GM21786 (cell line): ENCODE measurements around the gene CEP63.

ENCODE experiments used
- ATAC-seq: cut with Tn5 transposase; IDR thresholded peaks from one replicate; pipeline ENCODE4 v1.9.1; 2021; ENCODE audit not compliant: unreplicated experiment

CEP63 gene

GRCh38 chr3:134606033-134607025 is 120.5 kb downstream of the CEP63 start:
- ATAC-seq: no peak

- ATAC-seq: no peak
These were observed 121.5 kb downstream of the CEP63 start for GRCh38 chr3:134607054-134608022.

DNA sequence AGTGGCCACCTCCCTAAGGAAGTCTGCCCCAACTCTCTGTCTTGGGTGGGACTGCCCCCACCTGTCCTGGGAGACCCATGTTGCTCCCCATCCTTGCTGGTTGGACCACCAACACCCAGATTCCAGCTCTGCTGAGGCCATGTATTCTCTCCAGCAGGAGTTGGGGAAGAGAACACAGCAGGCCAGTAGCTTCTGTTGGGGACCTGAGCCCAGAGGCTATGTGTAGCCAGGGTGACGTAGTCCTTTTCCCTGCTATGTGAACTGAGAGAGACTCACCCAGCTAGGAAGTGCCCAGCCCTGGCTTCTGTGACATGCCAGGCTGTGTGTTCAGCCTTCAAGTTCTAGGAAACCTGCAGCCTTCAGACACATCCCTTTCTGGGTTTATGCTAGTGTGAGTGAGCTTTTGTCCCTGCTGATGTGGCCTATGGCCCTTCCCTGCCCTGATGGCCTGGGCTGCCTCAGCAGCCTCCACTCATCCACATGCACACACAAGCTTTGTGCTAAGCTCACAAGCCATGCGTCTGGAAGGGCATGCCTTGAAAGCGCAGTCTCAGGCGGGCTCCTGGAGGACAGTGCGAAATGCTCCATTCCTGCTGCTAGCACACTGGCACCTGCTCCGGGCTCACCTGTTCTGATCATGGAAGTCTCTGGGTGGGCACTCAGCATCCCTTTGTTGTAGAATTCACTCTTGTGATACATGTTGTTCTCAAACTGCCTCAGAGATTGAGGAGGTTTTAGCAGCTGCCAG is 122.3 kb downstream of the CEP63 start:
- no peak for ATAC-seq

- ATAC-seq: no peak
These were observed 123.0 kb downstream of the CEP63 start for GRCh38 chr3:134608771-134609435.

GRCh38 chr3:134609821-134610431 is 124.1 kb downstream of the CEP63 start:
- ATAC-seq: no peak

- no peak for ATAC-seq
These were observed 124.9 kb downstream of the CEP63 start for GRCh38 chr3:134610432-134611385.

DNA sequence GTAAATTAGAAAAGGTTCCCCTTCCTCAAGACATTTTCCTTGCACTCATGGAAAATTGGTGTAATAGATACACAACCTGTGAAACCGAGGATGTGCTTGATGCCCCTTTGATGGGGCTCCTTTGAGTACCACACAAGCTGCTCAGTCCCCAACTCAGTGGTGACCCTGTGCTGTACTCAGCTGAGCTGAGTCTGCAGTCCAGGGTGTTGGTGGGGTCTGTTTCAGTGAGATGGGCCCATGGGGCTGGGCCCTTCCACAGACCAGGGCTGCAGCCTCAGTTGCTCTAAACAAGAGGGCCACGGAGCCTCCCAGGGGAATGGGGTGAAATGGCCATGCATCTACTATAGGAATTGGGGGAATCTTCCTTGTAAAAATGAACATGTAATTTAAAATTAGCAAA is 125.7 kb downstream of the CEP63 start:
- no peak for ATAC-seq

DNA sequence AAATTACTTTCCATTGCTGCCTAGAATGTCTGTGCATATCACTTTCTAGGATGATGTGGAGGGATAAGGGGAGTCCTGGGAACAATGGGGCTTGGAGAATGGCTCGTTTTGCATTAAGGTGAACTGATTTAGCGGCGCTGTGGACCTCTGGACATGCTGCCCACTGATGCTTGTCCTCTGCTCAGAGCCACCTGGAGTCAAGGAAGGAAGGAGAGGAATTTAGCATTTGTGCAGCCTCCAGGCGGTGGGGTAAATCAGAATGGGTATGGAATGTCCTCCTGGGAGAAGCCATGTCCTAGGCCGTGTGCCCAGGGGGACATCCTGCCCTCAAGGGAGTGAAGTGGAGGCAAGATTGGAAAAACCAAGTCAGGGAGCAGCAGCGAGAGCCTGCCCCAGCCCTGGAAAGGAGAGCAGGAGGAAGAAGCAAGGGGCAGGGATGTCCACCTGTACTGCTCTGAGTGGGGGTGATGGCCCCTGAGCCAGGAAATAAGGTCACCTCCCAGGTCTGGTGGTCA is 127.2 kb downstream of the CEP63 start:
- ATAC-seq: no peak

GRCh38 chr3:134614955-134615354 is 129.1 kb downstream of the CEP63 start:
- ATAC-seq: no peak

DNA sequence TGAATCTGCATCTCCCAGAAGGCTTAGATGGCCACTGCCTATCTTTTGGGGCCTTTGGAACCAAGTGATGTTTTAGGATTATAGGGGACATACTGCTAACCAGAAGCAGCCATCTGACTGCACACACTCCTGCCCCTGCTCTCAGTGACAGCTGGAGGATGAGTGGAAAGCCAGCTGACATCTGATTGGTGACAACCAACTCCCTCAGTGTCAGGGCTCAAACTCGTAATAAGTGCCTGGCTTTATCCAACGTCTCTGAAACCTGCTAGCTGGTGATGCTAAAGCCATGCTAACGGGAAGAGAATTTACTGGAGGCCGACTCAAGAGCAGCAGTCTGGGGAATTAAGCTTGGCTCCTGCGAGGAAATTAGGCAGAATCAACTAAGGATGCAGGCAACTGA is 129.9 kb downstream of the CEP63 start:
- no peak for ATAC-seq

- ATAC-seq: no peak
These were observed 132.0 kb downstream of the CEP63 start for GRCh38 chr3:134617608-134618477.

GRCh38 chr3:134618478-134619300 is 132.8 kb downstream of the CEP63 start:
- no peak for ATAC-seq

GRCh38 chr3:134619301-134619615 is 133.4 kb downstream of the CEP63 start:
- no peak for ATAC-seq

DNA sequence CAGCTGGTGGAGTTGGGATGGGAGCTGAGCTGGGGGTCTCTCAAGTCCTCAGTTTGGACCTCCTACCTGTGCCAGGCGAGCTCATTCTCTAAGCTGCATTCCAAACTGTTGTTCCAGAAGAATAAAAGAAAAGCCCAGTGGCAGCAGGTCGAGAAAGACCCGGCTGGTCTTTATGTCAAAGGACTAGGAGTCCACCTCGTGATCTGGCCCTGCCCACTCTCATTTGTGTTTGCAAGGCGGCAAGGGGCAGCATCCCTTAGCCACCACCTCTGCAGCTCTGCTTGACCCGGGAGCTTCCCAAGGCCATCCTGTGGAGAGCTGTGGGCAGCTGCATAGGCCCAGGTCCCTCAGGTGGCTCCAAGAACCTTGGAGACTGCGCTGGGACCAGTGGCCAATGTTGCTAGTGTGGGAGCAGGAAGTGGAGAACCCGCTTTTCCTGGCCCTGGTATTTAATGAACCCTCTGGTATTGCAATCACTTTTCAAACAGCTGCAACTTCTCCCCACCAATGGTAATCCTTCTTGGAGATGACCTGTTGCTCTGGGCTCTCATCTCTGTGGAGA is 134.1 kb downstream of the CEP63 start:
- no peak for ATAC-seq

DNA sequence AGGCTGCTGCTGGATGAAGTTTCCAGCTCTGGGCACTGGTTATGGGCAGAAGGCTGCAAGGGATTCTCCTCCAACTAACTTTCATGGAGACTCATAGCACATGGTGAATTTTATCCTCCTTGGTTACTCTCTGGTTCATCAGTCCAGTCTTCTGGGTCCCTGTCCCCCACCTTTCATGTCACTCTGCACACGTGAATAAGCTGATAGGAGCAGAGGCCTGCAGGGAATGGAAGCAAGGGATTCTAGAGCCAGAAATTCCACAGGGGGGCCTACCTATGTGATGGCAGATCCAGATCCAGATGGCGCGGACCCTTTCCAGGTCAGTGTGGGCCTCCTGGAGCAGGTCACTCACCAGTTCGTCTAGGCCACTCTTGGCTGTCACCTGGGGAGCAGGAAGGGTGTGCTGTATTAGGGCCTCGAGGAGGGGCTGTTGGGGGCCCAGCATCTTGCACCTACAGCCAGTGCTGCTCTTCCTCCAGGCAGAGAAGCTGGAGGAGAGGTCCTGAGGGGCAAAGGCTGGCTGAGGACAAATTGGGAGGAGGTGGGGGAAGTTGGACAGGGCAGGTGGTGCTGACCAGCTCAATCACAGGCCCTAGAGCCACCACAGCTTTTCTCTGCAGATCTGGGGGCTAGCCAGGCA is 134.7 kb downstream of the CEP63 start:
- no peak for ATAC-seq

DNA sequence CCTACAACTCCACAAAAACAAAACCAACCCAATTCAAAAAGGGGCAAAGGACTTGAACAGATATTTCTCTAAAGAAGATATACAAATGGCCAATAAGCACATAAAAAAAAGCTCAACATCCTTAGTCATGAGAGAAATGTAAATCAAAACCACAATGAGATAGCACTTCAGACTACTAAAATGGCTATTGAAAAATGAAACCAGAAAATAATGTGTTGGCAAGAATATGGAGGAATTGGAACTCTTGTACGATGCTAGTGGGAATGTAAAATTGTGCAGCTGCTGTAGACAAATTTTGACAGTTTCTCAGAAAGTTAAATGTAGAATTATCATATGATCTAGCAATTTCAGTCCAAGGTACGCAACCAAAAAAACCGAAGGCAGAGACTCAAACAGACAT is 136.0 kb downstream of the CEP63 start:
- no peak for ATAC-seq
